Right lobe of liver (tissue), 4 donors: ENCODE measurements around the gene MYLK.

Experiments
- CTCF ChIP-seq, 4 donors: fragments of 200-600 bp in 3 of 4; fragments of 450-650 bp in 1 of 4; IDR thresholded peaks; one replicate each; pipeline versions ENCODE4 v1.5.1 to v1.8.0; 2016 to 2022; ENCODE audit warnings: antibody characterized with exemption in 4 of 4, mild to moderate bottlenecking in 2 of 4
- POLR2A ChIP-seq: fragments of 450-650 bp; IDR thresholded peaks from one replicate; pipeline ENCODE4 v1.6.1; 2017; ENCODE audit warnings: antibody characterized with exemption, mild to moderate bottlenecking
- donor health status: DM: no; HTN: no; CAD: no.
- donor health status: DM: no; HTN: no; CAD: no.
- donor health status: DM: no; HTN: yes; CAD: no.

- TF ChIP-seq POLR2A (no peak), CTCF (IDR thresholded peaks at IDR 0.05) (no peak)
Measured at GRCh38 chr3:123767009-123767372, 117.1 kb downstream of the MYLK start.
